Endothelial cell (in vitro differentiated cells): ENCODE data around the gene ENPEP. TPM values are rescaled to one million over a fixed set of nuclear protein-coding genes. Genes with fewer than 3 reads are reported as not detected.

Experiments used
- DNase-seq: peaks from one replicate; pipeline ENCODE4 v3.0.0; 2021; ENCODE audit warnings: low spot score
- H3K27ac Mint-ChIP-seq: one replicate; pipeline ENCODE4 v1.8.0; 2021; ENCODE audit warnings: mixed read lengths, inconsistent platforms; ENCODE audit not compliant: unreplicated experiment
- H3K27me3 Mint-ChIP-seq: one replicate; pipeline ENCODE4 v1.8.0; 2021; ENCODE audit warnings: mild to moderate bottlenecking, moderate library complexity, mixed read lengths, inconsistent platforms; ENCODE audit not compliant: unreplicated experiment
- H3K36me3 Mint-ChIP-seq: one replicate; pipeline ENCODE4 v1.8.0; 2021; ENCODE audit warnings: mild to moderate bottlenecking, low read depth, mixed read lengths, inconsistent platforms; ENCODE audit not compliant: unreplicated experiment
- H3K4me1 Mint-ChIP-seq: one replicate; pipeline ENCODE4 v1.8.0; 2021; ENCODE audit warnings: mild to moderate bottlenecking, mixed read lengths, inconsistent platforms; ENCODE audit not compliant: unreplicated experiment
- H3K4me3 Mint-ChIP-seq: one replicate; pipeline ENCODE4 v1.8.0; 2021; ENCODE audit warnings: mild to moderate bottlenecking, mixed read lengths, inconsistent platforms; ENCODE audit not compliant: unreplicated experiment
- H3K9me3 Mint-ChIP-seq: one replicate; pipeline ENCODE4 v1.8.0; 2021; ENCODE audit warnings: mixed read lengths, inconsistent platforms; ENCODE audit not compliant: unreplicated experiment
- total RNA-seq: library from RNA; stranded (reverse); fragmentation: NEBNext Ultra II Directional; extraction: Animal tissue kit (Norgen Biotek cat#: 25700); gene quantifications from one replicate; pipeline ENCODE4 v1.2.1, GENCODE V29; 2021; ENCODE audit not compliant: unreplicated experiment
- TF ChIP-seq, protein P1 (sequence below): fragments of 200-600 bp; sonication (generic); IDR thresholded peaks from one replicate; pipeline ENCODE4 v1.5.0; 2021; ENCODE audit warnings: antibody characterized with exemption; ENCODE audit not compliant: unreplicated experiment

The ENPEP gene
- total RNA-seq, 1 donor from 2014 or later: 3.5 TPM

DNA sequence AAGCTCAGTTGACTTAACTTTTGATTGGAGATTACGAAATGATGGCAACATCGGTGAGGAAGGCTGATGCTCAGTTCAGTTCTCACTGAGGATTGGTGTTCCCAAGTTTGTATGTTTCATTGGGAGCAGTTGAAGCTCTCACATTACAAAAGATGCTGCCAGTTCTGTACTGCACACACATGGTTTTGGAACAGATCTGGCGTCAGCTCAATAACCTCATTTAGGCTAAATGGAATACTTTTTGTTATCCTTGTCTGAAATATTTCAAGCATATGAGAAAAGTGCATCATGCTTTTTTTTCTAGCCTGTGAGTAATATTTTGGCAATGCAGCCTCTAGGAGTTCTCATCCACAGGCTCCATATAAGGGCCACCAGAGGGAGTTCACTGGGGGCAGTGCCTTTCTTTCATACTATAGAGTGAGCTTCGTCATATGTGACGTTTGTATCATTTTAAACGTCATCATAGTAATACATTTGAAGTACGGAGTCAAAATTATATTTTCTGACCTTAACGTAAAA, 4.1 kb downstream of the ENPEP start:
- Mint-ChIP-seq H3K27me3 (peaks cover 2% of the 10 kb centered on the region), H3K4me1 (peaks cover 6% of the 10 kb centered on the region), H3K27ac (no peak overlapping the region), H3K36me3 (peaks cover 4% of the 10 kb centered on the region), H3K9me3 (no peaks in the 10 kb centered on the region), H3K4me3 (no peak overlapping the region)
- DNase-seq: no peak
- TF ChIP-seq, protein P1, sequence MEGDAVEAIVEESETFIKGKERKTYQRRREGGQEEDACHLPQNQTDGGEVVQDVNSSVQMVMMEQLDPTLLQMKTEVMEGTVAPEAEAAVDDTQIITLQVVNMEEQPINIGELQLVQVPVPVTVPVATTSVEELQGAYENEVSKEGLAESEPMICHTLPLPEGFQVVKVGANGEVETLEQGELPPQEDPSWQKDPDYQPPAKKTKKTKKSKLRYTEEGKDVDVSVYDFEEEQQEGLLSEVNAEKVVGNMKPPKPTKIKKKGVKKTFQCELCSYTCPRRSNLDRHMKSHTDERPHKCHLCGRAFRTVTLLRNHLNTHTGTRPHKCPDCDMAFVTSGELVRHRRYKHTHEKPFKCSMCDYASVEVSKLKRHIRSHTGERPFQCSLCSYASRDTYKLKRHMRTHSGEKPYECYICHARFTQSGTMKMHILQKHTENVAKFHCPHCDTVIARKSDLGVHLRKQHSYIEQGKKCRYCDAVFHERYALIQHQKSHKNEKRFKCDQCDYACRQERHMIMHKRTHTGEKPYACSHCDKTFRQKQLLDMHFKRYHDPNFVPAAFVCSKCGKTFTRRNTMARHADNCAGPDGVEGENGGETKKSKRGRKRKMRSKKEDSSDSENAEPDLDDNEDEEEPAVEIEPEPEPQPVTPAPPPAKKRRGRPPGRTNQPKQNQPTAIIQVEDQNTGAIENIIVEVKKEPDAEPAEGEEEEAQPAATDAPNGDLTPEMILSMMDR: no peak

- TF ChIP-seq, protein P1: no peak
- H3K9me3 Mint-ChIP-seq: no peaks in the 10 kb centered on the region
- H3K4me3 Mint-ChIP-seq: no peak overlapping the region
- H3K4me1 Mint-ChIP-seq: peaks cover 9% of the 10 kb centered on the region
- H3K36me3 Mint-ChIP-seq: peaks cover 4% of the 10 kb centered on the region
- no peaks in the 10 kb centered on the region for H3K27me3 Mint-ChIP-seq
- no peak for DNase-seq
- H3K27ac Mint-ChIP-seq: no peak overlapping the region
Observed at GRCh38 chr4:110480746-110481271, 4.9 kb downstream of the ENPEP start.

GRCh38 chr4:110483516-110483915, 7.6 kb downstream of the ENPEP start:
- no peaks in the 10 kb centered on the region for H3K36me3 Mint-ChIP-seq
- peaks cover 14% of the 10 kb centered on the region for H3K4me1 Mint-ChIP-seq
- H3K27me3 Mint-ChIP-seq: no peaks in the 10 kb centered on the region
- DNase-seq: no peak
- H3K9me3 Mint-ChIP-seq: no peaks in the 10 kb centered on the region
- TF ChIP-seq, protein P1: no peak
- H3K4me3 Mint-ChIP-seq: no peak overlapping the region
- H3K27ac Mint-ChIP-seq: no peak overlapping the region

- Mint-ChIP-seq H3K4me1 (peaks cover 14% of the 10 kb centered on the region), H3K9me3 (no peaks in the 10 kb centered on the region), H3K27me3 (no peaks in the 10 kb centered on the region), H3K4me3 (no peak overlapping the region), H3K27ac (no peak overlapping the region), H3K36me3 (no peaks in the 10 kb centered on the region)
- TF ChIP-seq, protein P1: no peak
- DNase-seq: no peak
Observed at GRCh38 chr4:110484029-110484428, 8.1 kb downstream of the ENPEP start.

DNA sequence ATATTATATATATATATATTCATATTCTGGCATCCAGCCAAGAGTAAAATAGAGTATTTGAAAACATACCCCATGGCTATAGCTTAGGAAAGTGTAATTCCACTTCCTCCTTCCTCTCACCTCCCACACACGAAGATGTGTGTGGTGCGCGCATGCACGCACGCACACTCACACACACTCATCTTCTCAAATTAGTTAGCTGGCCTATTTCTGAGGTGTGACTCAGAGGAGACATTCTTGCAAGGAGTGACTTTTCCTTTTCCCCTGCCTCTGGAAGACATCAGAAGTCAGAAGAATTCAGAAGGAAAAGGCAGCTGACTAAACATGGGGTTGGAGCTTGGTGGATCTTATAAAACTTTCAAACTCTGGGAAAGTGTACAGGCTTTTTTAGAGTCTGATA, 8.8 kb downstream of the ENPEP start:
- H3K4me3 Mint-ChIP-seq: no peak overlapping the region
- DNase-seq: no peak
- no peaks in the 10 kb centered on the region for H3K27me3 Mint-ChIP-seq
- no peaks in the 10 kb centered on the region for H3K9me3 Mint-ChIP-seq
- no peaks in the 10 kb centered on the region for H3K36me3 Mint-ChIP-seq
- TF ChIP-seq, protein P1: no peak
- H3K4me1 Mint-ChIP-seq: peaks cover 14% of the 10 kb centered on the region
- no peak overlapping the region for H3K27ac Mint-ChIP-seq
